Esophagus squamous epithelium (tissue), 4 donors: ENCODE measurements around the gene BUD31.

ENCODE experiments used
- CTCF ChIP-seq, 6 experiments: fragments of 450-650 bp in 4 of 6; fragments of 200-600 bp in 2 of 6; sonication (generic) in 2 of 6; IDR thresholded peaks; one replicate each; pipeline ENCODE4 v1.5.1; 2016 to 2019; ENCODE audit warnings: antibody characterized with exemption in 6 of 6, mild to moderate bottlenecking in 4 of 6, moderate library complexity in 4 of 6
- POLR2A ChIP-seq, 4 donors: fragments of 450-650 bp; IDR thresholded peaks; one replicate each; pipeline ENCODE4 v1.6.1; 2017; ENCODE audit warnings: antibody characterized with exemption in 4 of 4, mild to moderate bottlenecking in 4 of 4, moderate library complexity in 3 of 4

- TF ChIP-seq CTCF (IDR thresholded peaks at IDR 0.05) (no peak), POLR2A (IDR thresholded peaks at IDR 0.05) (no peak)
Measured at GRCh38 chr7:99404977-99405320, 3.8 kb upstream of the BUD31 start.
